Large intestine (tissue), 12 donors: ENCODE measurements around the gene HRAS. TPM values are rescaled to one million over a fixed set of nuclear protein-coding genes. Genes with fewer than 3 reads are reported as not detected.

Experiments used
- DNase-seq, 2 donors: peaks; one replicate each; pipeline versions ENCODE4 v3.0.0 to v3.0.0-alpha.2; 2013
- H3K27ac ChIP-seq: one replicate; pipeline ENCODE4 v1.5.1; 2013; ENCODE audit warnings: low read length
- H3K27me3 ChIP-seq: 2 replicates; pipeline ENCODE4 v1.6.1; 2013; ENCODE audit warnings: low read length; ENCODE audit not compliant: control insufficient read depth, insufficient read depth
- H3K36me3 ChIP-seq: 2 replicates; pipeline ENCODE4 v1.6.1; 2013; ENCODE audit warnings: low read length; ENCODE audit not compliant: control insufficient read depth, insufficient read depth
- H3K4me1 ChIP-seq: one replicate; pipeline ENCODE4 v1.6.1; 2013; ENCODE audit warnings: low read length; ENCODE audit not compliant: control insufficient read depth, insufficient read depth
- H3K4me3 ChIP-seq: one replicate; pipeline ENCODE4 v1.5.1; 2013; ENCODE audit warnings: low read length
- H3K9me3 ChIP-seq: one replicate; pipeline ENCODE4 v1.6.1; 2013; ENCODE audit warnings: mild to moderate bottlenecking, low read depth, low read length, moderate library complexity; ENCODE audit not compliant: control insufficient read depth
- WGBS: methylation state at CpG from one replicate; pipeline ENCODE4 v1.1.5; 2013; ENCODE audit warnings: low lambda C conversion rate; ENCODE audit not compliant: insufficient coverage; 5-methylcytosine and 5-hydroxymethylcytosine counted together
- long read RNA-seq, 11 donors: transcript quantifications; one replicate each; lab custom pipeline, GENCODE V29; 2026
- polyA plus RNA-seq: library from polyadenylated mRNA; unstranded; fragments of 120-200 nt; gene quantifications from one replicate; pipeline ENCODE4 v1.2.1, GENCODE V29; 2013

HRAS gene
- polyA plus RNA-seq = 28.3 TPM
- long read RNA-seq, donor 1, partial matches to known transcripts = 0 of 5 reads
- long read RNA-seq, donor 1, other reads (novel, unspliced or antisense) = 0 of 5 reads
- long read RNA-seq, donor 2, transcript HRAS-201 (6 exons, 894 nt) = major isoform, 5 of 10 reads
- long read RNA-seq, donor 2, partial matches to known transcripts = 0 of 10 reads
- long read RNA-seq, donor 2, other reads (novel, unspliced or antisense) = 0 of 10 reads
- long read RNA-seq, donor 3 = 0 reads
- long read RNA-seq, donor 4 = 0 reads
- long read RNA-seq, donor 5, partial matches to known transcripts = 0 of 7 reads
- long read RNA-seq, donor 5, other reads (novel, unspliced or antisense) = 0 of 7 reads
- long read RNA-seq, donor 6, transcript HRAS-201 (6 exons, 894 nt) = major isoform, 12 of 16 reads
- long read RNA-seq, donor 6, partial matches to known transcripts = 0 of 16 reads
- long read RNA-seq, donor 6, other reads (novel, unspliced or antisense) = 0 of 16 reads
- long read RNA-seq, donor 7, partial matches to known transcripts = 0 of 5 reads
- long read RNA-seq, donor 7, other reads (novel, unspliced or antisense) = 0 of 5 reads
- long read RNA-seq, donor 8, transcript HRAS-201 (6 exons, 894 nt) = major isoform, 9 of 15 reads
- long read RNA-seq, donor 8, partial matches to known transcripts = 0 of 15 reads
- long read RNA-seq, donor 8, other reads (novel, unspliced or antisense) = 0 of 15 reads
- long read RNA-seq, donor 9, transcript HRAS-201 (6 exons, 894 nt) = major isoform, 7 of 9 reads
- long read RNA-seq, donor 9, partial matches to known transcripts = 0 of 9 reads
- long read RNA-seq, donor 9, other reads (novel, unspliced or antisense) = 0 of 9 reads
- long read RNA-seq, donor 10, transcript HRAS-201 (6 exons, 894 nt) = major isoform, 7 of 18 reads
- long read RNA-seq, donor 10, partial matches to known transcripts = 6 of 18 reads
- long read RNA-seq, donor 10, other reads (novel, unspliced or antisense) = 0 of 18 reads
- long read RNA-seq, donor 11, transcript HRAS-201 (6 exons, 894 nt) = major isoform, 5 of 7 reads
- long read RNA-seq, donor 11, partial matches to known transcripts = 0 of 7 reads
- long read RNA-seq, donor 11, other reads (novel, unspliced or antisense) = 0 of 7 reads

DNA sequence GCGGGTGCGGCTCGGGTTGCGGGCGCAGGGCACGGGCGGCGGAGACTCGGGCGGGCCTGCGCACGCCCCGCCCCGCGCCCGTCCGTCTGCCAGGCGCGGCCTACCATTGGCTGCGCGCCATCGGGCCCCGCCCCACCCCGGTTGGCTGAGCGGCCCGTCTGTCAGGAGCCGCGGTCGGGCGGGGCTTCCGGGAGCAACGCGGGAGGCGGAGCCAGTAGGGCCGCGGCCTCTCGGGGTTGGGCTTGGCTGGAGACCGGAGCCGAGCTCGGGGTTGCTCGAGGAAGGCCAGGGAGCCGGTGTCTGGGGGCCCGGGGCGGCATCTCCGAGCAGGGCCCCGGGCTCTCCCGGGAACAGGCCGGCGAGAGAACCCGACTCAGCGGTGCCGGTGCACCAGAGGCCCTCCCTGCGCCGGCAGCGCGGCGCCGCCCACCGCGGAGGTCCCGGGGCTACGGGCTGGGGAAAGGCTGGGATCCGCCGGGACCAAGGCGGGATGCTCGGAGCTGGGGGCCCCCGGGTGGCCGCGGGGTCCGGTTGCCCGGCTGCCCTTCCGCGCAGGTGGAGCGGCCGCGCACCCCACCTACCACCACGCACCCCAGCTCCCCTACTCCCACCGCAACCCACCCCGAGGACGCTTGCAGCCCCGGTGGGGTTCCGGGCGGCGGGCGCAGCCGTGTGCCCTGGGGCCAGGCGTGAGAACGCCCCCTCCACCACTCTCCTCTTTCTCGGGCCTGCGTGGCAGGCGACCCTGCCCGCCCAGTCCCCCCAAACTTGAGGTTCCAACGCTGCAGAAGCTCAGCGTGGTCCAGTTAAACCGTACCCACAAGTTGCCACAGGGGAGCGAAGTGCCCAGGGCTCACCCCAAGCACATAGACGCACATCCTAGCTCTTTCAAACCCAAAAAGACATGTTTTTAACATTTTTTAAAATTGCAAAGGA, at the start of gene HRAS:
Gene HRAS (minus strand): TSS at position 58 of the 936 bp plus-strand sequence.
- H3K36me3 ChIP-seq = peaks cover 28% of the 10 kb centered on the region
- H3K27me3 ChIP-seq = peaks cover 22% of the 10 kb centered on the region
- peaks cover 19% of the 10 kb centered on the region for H3K4me1 ChIP-seq
- H3K4me3 ChIP-seq = peak within 1 kb of the TSS; percentile 78
- DNase-seq = peak; percentile 95 to 97
- WGBS = no CpG with 5 or more reads among the region's 97 CpGs
- peak within 1 kb of the TSS; percentile 60 for H3K27ac ChIP-seq
- H3K9me3 ChIP-seq = peaks cover 9% of the 10 kb centered on the region

GRCh38 chr11:584287-584686, 48.9 kb upstream of the HRAS start:
- no peak overlapping the region for H3K27ac ChIP-seq
- no peaks in the 10 kb centered on the region for H3K27me3 ChIP-seq
- no peaks in the 10 kb centered on the region for H3K9me3 ChIP-seq
- no CpG with 5 or more reads among the region's 10 CpGs for WGBS
- DNase-seq = no peak
- H3K36me3 ChIP-seq = peaks cover 63% of the 10 kb centered on the region
- H3K4me1 ChIP-seq = peaks cover 47% of the 10 kb centered on the region
- no peak overlapping the region for H3K4me3 ChIP-seq

DNA sequence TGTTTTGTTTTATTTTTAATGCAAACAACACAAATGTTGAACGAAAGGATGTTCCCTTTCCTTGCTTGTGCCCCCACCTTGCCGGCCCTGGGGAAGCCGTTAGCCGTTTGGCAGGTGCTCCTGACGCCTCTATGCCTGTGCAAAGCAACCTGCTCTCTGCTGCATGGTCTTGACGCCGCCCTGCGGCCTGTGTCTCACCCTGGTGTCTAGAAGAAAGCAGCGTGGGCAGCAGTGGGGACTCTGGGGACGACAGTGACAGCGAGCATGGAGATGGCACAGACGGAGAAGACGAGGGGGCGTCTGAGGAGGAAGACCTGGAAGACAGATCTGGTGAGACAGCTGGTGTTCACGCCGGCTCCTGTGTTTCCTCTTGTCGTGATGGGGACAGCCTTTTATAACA, 46.4 kb upstream of the HRAS start:
- H3K4me1 ChIP-seq = peaks cover 45% of the 10 kb centered on the region
- DNase-seq = no peak
- WGBS = no CpG with 5 or more reads among the region's 17 CpGs

GRCh38 chr11:581342-581741, 46.0 kb upstream of the HRAS start:
- WGBS = 82% methylated on average over 2 of the region's 14 CpGs

More for the DNA sequence above, 46.4 kb upstream of the HRAS start:
- no peak overlapping the region for H3K27ac ChIP-seq
- H3K36me3 ChIP-seq = peaks cover 38% of the 10 kb centered on the region
- H3K4me3 ChIP-seq = no peak overlapping the region
- no peaks in the 10 kb centered on the region for H3K9me3 ChIP-seq
- H3K27me3 ChIP-seq = no peaks in the 10 kb centered on the region

DNA sequence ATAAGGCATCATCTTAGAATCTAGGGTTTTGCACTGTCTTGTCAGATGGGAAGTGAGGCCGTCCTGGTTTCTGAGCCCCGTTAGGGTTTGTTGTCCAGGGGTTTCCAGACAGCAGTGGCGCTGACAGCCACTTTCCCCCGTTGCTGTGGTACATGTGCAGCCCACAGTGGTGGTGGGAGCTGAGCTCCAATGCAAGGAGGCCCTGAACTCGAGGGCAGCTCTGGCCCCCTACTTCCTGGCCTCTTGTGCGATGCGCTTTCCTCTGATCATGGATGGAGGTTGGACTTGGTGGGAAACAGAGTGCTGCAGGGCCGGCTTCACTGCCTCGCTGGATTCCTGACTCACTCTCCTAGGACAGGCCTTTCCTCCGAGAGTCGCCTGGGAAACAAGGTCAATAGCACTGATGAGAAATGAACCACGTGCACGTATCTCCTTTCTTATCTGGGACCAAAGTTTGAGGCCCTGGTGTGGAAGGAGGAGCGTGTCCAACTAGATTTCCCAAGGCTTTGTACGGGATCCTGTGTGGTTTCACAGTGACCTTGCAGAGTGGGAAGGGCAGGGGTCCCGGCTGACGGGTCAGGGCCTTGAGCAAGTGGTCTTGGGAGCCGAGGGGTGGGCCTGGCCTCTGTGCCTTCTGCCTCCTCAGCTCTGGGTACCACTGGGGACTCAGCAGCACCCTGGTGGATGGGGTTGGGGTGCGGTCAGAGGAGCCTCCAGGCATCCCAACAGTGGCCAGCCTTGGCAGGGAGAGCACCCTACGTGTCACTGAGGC, 44.6 kb upstream of the HRAS start:
- peak overlapping the region; percentile 98 for H3K27ac ChIP-seq
- H3K36me3 ChIP-seq = peaks cover 30% of the 10 kb centered on the region
- no CpG with 5 or more reads among the region's 20 CpGs for WGBS
- H3K27me3 ChIP-seq = peaks cover 5% of the 10 kb centered on the region
- no peaks in the 10 kb centered on the region for H3K9me3 ChIP-seq
- H3K4me3 ChIP-seq = no peak overlapping the region
- H3K4me1 ChIP-seq = peaks cover 38% of the 10 kb centered on the region
- DNase-seq = peak; percentile 88 to 95

More at GRCh38 chr11:581342-581741, 46.0 kb upstream of the HRAS start:
- DNase-seq = no peak
- H3K27me3 ChIP-seq = no peaks in the 10 kb centered on the region
- peaks cover 34% of the 10 kb centered on the region for H3K36me3 ChIP-seq
- H3K4me3 ChIP-seq = no peak overlapping the region
- peaks cover 41% of the 10 kb centered on the region for H3K4me1 ChIP-seq
- H3K9me3 ChIP-seq = no peaks in the 10 kb centered on the region
- peak overlapping the region; percentile 93 for H3K27ac ChIP-seq

DNA sequence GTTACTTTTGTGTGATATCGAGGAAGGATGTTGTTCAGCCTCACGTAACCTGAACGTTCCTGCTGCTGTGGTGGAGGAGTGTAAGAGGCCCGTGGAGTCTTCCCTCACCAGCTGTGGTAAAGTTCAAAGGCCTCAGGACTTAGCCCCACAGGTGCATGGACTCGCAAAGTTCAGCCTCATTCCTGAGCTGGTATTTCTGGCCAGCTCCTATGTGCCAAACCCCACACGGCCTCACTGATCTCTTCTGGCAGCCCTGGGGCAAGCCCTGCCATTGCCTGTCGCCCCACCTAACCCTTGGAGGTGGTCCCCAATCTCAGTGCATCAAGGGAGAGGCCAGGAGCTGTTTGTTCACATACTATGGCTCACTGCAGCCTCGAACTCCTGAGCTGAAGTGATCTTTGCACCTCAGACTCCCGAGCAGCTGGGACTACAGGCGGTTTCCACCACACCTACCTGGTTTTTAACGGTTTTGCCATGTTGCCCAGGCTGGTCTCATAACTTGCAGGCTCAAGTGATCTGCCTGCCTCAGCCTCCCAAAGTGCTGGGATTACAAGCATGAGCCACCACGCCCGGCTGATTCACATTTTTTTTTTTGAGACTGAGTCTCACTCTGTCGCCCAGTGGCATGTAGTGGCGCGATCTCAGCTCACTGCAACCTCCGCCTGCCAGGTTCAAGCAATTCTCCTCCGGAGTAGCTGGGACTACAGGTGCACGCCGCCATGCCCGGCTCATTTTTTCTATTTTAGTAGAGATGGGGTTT, 43.1 kb upstream of the HRAS start:
- Histone ChIP-seq H3K4me1 (peaks cover 49% of the 10 kb centered on the region), H3K36me3 (peaks cover 21% of the 10 kb centered on the region), H3K9me3 (no peaks in the 10 kb centered on the region), H3K27ac (peak overlapping the region; percentile 98), H3K4me3 (peak overlapping the region; percentile 99), H3K27me3 (peaks cover 15% of the 10 kb centered on the region)
- DNase-seq = peak; percentile 45 to 62
- WGBS = no CpG with 5 or more reads among the region's 21 CpGs

DNA sequence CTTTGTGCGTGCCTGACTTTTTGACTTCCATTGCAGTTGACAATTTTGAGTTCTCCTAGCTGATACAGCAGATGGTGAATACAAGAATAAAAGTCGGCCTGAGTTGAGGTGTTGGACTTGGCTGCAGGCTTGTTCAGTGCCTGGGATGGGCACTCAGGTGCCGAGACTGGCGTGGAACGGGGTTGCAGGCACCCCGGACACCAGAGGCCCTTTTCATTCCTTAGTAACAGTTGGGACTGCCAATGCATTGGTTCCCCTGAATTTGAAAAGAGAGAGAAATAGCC, 42.2 kb upstream of the HRAS start:
- Histone ChIP-seq H3K36me3 (peaks cover 13% of the 10 kb centered on the region), H3K27ac (peak overlapping the region; percentile 98), H3K4me3 (peak overlapping the region; percentile 99), H3K4me1 (peaks cover 54% of the 10 kb centered on the region), H3K9me3 (no peaks in the 10 kb centered on the region), H3K27me3 (peaks cover 20% of the 10 kb centered on the region)
- WGBS = no CpG with 5 or more reads among the region's 6 CpGs
- no peak for DNase-seq

DNA sequence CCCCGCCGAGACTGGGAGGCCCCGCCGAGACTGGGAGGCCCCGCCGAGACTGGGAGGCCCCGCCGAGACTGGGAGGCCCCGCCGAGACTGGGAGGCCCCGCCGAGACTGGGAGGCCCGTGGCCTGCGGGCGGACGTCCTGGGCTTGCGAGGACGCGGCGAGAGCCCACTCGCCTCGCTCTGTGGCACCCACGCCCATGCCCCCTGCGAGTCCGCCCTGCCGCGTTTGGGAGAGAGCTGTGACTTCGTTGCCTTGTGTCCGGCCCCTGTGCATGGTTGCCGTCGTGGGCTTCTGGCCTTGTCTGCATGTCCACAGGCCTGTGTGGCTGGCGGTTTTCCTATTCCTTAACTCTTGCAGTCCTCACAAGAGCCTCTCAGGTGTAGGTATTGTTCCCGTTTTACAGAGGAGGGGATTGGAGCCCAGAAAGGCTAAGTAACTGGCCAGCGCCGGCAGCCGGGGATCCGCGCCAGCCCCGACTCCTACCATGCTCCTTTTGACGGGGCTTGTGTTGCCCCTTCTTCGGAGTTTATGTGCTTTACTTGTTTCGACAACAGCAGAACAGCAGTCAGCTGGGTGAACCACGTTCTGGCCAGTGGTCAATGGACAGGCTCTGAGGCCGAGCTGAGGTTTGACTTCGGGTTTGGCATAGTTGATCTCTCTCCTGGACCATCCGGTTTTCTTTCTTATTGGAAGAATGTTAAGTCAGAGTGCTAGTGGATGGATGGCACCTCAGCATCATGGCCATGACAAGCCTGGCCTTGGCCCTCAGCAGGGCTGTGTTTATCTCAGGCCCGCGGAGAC, 41.6 kb upstream of the HRAS start:
- H3K4me3 ChIP-seq = peak overlapping the region; percentile 99
- peaks cover 54% of the 10 kb centered on the region for H3K4me1 ChIP-seq
- 0% methylated on average over 3 of the region's 48 CpGs for WGBS
- no peaks in the 10 kb centered on the region for H3K9me3 ChIP-seq
- H3K27me3 ChIP-seq = peaks cover 20% of the 10 kb centered on the region
- peaks cover 9% of the 10 kb centered on the region for H3K36me3 ChIP-seq
- H3K27ac ChIP-seq = peak overlapping the region; percentile 98
- DNase-seq = peak in 1 of 2 donors; percentile 58
